Germinal center (tissue), 1 donor: ENCODE measurements around the gene OPN5.
A peak's percentile ranks its signal among the peaks of the same experiment; 100 is the strongest.
"Not testable (repeated sequence)": the region's sequence is repeated elsewhere in the genome, so short reads cannot be mapped to it uniquely, and the experiment has no call there.

ENCODE experiments used
- DNase-seq: peaks from one replicate; pipeline ENCODE4 v3.0.0; 2012; ENCODE audit warnings: mixed read lengths, low spot score

Gene OPN5, protein sequence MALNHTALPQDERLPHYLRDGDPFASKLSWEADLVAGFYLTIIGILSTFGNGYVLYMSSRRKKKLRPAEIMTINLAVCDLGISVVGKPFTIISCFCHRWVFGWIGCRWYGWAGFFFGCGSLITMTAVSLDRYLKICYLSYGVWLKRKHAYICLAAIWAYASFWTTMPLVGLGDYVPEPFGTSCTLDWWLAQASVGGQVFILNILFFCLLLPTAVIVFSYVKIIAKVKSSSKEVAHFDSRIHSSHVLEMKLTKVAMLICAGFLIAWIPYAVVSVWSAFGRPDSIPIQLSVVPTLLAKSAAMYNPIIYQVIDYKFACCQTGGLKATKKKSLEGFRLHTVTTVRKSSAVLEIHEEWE

DNA sequence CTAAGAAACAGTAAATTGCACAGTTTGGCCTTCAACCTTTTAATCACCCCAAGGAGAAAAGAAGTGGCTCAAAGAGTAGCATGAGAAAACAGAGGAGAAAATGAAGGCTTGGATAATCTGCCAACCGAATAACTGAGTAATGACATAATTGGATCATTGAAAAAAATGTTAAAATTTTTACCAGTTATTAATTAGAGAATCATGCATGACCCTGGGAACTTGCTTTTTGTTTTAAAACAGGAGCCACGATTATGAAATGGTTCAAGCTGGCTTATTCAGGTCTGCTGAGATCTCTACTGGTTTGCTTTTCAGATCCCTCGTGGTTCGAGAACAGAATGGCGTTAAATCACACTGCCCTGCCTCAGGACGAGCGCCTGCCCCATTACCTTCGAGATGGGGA, at the start of gene OPN5:
Gene OPN5 (plus strand): TSS at position 301 of the 400 bp plus-strand sequence. CDS start 35 bp downstream, at position 336.
- DNase-seq, result no peak

GRCh38 chr6:47733879-47734558, 47.8 kb upstream of the OPN5 start:
- DNase-seq, result peak; percentile 34

GRCh38 chr6:47734831-47735481, 46.9 kb upstream of the OPN5 start:
- DNase-seq, result no peak

DNA sequence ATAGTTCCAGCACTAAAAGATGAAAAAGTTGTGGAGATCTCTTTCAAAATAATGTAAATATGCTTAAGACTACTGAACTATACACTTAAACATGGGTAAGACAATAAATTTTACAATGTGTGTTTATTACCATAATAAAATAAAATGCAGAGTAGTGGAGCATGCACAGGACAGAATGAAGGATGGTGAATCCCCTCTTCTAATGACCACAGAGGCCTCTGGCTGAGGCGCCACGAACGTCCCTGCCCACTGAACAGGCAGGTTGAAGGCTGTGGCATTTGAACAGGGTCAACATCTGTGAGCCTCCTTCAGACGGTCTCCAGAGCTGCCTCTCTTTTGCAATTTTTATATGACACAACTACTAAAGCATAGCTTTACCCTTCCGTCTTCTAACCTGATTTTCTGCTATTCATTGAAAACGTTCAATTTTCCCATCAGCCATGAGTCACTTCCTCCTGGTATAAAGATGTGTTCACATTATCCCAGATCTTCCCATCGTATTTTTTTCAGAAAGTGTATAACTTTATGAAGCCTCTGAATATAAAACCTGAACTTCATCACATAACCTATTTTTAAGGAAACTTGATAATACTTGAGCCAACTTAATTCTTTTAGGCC, 45.6 kb upstream of the OPN5 start:
- no peak for DNase-seq

DNA sequence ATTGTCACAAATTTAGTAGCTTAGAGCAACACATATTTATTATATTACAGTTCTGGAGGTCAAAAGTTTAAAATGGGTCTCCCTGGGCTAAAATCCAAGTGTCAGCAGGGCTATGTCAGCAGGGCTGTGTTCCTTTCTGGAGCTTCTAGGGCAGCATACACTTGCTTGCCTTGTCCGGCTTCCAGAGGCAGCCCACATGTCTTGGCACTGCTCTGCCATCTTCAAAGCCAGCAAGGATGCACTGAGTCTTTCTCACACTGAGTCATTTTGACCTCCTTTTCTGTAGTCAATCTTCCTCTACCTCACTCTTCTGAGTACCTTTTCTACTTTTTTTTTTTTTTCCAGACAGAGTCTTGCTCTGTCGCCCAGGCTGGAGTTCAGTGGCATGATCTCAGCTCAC, 44.4 kb upstream of the OPN5 start:
- no peak for DNase-seq

GRCh38 chr6:47740714-47741113, 41.1 kb upstream of the OPN5 start:
- no peak for DNase-seq

DNA sequence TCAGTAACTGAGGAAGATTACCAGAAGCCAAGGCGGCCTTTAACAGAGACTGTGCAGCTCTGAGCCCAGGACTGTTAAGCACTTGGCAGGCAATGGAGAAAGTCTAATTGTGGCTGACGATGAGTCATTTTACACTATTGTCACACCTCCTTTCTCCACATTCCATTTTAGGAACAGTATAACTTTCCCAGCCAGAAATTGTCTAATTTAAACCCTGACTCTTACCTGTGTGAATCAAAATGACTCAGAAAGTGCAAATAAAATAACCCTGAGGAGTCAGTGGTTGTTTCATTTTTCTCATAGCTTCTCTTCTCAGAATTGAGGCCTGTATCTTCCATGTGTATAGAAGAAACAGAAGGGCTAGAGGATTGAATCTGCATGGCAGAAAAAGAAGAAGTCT, 40.0 kb upstream of the OPN5 start:
- DNase-seq, result no peak

DNA sequence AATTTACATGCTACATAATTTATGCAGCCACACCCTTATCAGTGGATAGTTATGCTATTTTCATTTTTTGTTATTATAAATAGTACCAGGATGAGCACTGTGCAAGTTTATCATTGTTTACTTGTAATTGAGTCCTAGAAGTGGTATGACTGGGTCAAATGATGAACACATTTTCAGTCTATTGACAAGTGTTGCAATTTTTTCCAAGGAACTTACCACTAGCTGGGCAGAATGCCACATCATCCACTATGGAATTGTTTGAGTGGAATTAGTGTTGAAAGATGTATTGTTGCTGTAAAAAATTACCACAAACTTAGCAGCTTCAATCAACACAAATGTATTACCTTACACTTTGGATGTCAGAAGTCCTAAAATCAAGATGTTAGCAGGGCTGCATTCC, 38.1 kb upstream of the OPN5 start:
- no peak for DNase-seq

- not testable (repeated sequence) for DNase-seq
These were observed 36.6 kb upstream of the OPN5 start for GRCh38 chr6:47745269-47745668.

DNA sequence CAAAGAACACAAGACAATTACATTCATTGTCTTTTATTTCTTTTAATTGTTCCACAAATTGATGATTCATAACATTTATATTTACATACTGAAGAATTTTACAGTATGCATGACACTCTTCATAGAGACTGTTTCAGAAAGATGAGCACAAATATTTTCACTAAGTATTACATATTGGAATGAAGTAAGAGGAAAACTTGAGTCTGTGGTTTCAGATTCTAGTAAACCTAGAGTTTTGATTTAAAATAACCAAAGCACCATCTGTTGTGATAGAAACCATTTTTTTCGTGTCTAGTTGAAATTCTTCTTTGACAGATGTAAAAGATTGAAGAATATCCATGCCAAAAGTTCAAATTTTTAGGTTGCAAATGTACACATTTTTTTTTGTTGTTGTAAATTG, 32.1 kb upstream of the OPN5 start:
- no peak for DNase-seq

GRCh38 chr6:47752801-47753200, 29.0 kb upstream of the OPN5 start:
- no peak for DNase-seq

DNA sequence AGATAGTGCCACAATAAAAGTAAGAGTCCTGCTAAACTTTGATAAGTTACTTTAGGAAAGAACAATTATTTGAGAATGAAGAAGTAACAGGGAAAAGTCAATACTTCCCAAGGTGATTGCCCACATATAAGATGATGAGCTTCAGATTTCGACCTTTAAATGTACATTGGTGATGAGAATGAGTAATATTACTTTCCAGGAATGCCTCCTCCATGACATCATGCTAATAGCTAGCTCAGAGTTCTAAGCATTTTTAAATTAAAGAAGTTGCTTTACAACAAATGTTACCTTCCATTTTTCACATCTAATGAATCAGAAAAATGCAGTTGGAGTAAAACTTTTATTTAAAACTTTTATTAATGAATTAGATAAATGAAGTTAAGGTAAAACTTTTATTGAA, 22.5 kb upstream of the OPN5 start:
- no peak for DNase-seq

- DNase-seq, result no peak
These were observed 19.3 kb upstream of the OPN5 start for GRCh38 chr6:47762502-47762901.

DNA sequence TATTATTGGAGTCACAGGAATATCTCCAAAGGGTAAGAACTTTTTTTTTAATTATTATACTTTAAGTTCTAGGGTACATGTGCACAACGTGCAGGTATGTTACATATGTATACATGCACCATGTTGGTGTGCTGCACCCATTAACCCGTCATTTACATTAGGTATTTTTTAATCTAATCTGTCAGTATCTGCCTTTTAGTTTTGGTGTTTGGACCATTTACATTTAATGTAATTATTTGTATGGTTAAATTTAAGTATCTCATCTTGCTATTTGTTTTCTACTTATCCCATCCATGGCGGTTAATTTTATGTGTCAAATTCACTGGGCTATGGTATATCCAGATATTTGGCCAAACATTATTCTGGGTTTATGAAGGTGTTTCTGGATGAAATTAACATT, 15.4 kb upstream of the OPN5 start:
- DNase-seq, result no peak

GRCh38 chr6:47767102-47767501, 14.7 kb upstream of the OPN5 start:
- no peak for DNase-seq

DNA sequence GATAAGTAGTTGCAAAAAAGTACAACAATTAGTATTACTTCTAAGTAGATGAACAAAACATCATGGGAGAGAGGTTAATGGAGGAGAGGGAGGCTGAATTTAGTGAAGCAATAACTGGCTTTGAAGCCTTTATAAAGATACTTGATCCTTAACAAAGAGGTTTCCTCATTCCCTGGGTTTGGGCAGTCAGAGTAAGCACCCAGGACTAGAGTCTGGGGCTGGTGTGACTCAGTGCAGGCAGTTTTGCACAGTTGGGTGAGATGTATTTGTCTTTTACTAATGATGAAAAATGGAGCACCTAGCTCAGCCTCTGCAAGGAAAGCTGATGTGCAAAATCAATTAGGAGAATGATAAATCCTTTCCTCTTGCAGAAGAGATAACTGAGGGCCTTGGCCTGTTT, 11.8 kb upstream of the OPN5 start:
- no peak for DNase-seq

DNA sequence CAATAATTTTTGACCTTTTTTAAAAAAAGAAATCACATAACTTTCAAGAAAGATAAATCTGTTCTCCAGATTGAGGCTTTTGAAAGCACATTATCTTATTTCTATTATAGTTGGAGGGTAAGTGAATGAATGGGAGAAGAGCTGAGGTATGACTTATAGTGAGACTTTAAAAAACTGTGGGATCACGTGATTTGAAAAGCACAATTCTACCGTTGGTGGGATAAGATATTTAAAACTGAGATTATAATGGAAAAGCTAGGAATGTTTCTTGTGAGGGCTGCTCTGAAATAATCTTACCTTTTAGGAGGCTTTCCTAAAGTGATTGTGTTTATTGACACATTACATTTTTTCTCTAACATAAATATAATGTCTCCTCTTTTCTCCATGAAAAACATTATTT, 9.5 kb upstream of the OPN5 start:
- DNase-seq, result no peak

DNA sequence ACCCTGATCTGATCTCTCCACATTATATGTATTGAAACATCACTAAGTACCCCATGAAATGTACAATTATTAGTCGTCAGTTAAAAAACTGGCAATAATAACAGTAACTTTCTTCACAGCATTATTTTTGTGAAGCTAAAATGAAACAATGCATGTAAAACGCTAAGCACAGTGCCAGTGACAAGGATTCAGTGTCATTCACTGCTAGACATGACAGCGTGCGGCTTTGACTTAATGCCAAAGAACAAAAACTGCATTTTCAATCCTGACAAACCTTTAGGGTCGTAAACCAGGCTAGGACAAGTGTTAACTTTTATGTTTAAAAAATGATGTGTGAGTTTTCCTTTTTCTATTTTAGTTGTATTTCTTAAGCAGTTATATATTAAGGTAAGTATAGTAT, 8.8 kb upstream of the OPN5 start:
- DNase-seq, result no peak

DNA sequence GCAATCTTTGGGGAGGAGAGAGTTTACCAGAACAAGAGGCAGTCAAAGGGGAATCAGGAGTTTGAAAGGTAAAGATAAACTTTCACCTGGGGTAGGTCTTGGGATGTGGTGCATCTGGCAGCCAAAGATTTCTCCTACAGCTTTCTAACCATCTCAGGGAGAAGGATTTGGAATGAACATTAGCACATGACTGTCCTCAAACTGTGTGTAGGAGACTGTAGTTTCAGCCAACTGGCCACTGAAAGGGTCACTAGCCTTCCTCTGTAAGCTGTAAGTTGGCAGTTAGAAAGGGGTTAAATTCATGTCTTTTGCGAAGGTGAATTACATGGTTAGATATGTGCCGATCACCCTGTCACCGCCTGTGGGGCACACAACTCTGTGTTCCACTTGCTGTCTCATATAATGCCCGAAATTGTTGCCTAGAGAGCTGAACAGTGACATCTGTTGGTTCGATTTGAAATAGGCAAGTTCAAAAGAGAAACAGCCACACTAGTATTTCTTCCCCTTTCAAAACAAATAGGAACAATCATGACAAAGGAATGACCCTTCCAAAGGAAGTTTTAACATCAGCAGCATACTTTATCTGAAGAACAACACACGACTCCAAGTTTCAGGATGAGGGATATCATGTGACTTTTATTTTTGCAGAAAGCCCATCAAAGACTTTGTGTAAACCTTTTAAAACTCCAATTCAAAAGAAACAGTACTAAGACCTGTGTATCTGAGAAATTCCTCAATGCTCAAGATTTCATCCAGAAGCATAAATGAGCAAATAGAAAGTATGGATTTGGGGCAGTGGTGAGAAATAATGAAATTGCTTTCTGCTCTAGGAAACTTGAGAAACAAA, 1.1 kb upstream of the OPN5 start:
- peak; percentile 37 for DNase-seq

DNA sequence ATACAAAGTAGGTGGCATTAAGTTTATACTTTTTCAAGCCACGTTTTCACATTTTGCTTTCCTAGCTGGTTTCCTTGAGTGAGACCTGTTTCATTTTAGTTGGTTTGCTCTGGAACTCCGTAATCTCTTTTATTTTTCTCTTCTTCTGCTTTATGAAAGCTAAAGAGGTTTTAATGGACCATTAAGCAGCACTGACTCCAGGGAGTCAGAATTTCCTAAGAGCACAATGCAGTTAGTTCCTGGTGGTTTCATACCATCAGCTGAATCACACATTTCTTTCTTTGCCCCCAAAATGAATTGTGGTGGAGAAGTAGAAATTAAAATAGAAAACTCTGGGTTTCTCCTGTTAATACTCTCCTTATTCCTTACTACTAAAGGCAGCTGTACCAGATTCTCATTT, 3.4 kb downstream of the OPN5 start:
- DNase-seq, result no peak

DNA sequence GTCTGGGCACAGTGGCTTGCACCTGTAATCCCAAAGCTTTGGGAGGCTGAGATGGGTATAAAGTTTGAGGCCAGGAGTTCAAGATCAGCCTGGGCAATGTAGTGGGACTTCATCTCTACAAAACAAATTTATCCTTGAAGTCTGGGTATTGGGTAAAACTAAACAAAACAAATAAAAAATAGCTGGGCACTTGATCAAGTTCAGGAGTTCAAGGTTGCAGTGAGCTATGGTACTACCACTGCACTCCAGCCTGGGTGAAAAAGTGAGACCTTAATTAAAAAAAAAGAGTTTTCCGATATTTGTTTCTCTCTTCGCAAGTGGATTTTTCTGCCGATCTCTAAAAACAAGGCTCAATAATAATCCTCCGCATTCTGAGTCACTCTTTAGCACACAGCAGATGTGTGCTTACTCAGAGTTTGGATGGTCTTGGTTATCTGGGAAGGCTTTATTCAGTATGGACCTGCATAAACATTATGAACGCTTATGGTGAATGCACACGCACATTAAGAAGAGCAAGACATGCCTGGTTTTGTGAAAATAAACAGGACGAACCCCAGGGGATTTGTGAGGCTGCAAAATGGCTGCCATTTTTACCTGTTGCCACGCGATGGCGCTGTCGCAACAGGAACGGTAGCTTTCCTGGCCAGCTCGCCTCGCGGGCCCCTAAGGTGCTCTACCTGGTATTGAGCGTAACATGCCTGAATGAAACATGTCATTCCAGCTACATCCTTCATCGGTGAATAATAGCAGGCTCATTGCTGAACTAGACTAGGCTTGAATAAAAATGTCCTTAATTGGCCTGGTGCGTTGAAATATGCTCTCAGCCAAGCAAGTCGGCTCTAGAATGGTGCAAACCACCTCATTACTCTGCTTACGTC, 6.0 kb downstream of the OPN5 start:
- peak; percentile 57 for DNase-seq
